DMS53 (cell line): ENCODE data around the gene SDC3.
"Not testable (repeated sequence)": the region's sequence is repeated elsewhere in the genome, so short reads cannot be mapped to it uniquely, and the experiment has no call there.

Experiments used
- DNase-seq: peaks from one replicate; lab custom pipeline; 2025; lab: John Stamatoyannopoulos, UW

Gene SDC3

DNA sequence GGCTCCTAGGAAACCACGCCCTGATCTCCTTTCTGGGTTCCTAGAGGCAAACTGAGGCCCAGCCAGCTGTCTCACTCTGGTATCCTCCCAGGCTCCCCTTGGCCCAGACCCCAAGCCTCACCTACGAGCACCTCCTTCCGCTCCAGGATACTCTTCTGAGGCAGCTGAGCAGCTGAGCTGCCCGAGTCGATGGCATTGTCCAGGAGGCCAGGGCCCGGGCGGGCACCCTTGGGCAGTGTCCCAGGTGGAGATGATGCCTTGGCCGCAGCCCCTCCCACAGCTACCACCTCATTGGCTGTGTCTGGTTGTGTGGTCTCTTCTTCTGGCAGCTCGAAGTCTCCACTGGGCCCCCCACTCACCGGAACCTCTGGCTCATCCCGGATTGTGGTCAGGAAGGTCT, 34.4 kb downstream of the SDC3 start:
- no peak for DNase-seq

DNA sequence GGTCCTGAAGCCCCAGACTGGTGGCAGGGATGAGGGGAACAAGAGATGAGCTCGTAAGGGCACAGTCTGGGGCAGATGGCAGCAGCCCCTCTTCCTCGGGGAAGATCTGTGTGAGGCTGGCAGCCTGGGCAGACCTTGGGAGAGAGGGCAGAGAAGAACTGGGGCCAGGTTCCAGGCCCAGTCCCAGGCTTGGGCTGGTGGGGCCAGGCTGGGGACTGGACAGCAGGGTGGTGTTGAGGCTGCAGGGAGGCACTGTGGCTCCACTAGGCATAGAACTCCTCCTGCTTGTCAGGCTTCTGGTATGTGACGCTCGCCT, 35.7 kb downstream of the SDC3 start:
- DNase-seq: peak; percentile 39

GRCh38 chr1:30872033-30872947, 36.3 kb downstream of the SDC3 start:
- DNase-seq: no peak

DNA sequence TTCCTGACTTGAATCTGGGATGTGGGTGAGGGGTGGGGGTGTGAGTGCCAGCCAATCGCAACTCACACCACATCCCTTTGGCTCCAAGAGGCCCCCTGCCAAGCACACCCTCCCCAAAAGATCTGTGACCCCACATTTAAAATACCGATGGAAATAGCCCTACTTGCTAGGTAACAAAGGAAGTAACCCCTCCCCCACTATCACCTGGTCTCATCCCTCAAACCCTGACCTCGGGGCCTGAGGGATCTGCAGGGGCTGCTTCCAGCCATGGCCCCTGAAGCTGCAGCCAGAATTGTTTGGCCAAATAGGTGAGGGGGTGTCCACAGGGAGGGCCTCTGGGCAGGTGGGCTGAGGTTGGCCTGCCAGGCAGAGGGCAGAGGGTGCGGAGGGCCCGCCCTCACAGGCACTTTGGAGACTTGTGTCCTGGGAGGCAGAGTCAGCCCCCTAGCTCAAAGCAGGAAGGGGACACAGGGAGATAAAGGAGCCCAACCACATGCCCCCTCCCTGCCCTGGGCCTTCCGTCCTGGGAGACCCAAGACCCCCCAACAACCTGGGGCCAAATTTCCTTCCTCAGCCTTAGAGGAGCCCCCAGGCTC, 37.2 kb downstream of the SDC3 start:
- no peak for DNase-seq

DNA sequence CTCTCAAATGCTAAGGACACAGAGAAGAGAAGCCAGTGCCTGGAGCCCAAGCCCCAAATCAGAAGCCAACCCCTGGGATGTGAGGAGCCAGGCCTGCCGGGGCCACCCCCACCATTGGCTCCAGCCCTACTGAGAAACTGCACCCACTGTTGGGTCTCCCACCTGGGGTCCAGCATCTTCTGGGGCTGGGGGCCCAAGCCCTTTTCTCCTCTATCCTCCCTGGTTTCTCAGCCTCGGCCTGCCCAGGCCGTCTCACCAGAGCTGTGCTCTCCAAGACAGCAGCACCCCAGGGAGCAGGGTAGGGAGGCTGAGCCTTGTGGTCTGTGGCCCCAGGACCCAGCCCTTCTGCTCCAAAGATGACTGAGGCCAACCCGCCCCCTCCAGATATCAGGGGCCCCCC, 37.9 kb downstream of the SDC3 start:
- DNase-seq: no peak

- no peak for DNase-seq
Measured at GRCh38 chr1:30870035-30870434, 38.5 kb downstream of the SDC3 start.

DNA sequence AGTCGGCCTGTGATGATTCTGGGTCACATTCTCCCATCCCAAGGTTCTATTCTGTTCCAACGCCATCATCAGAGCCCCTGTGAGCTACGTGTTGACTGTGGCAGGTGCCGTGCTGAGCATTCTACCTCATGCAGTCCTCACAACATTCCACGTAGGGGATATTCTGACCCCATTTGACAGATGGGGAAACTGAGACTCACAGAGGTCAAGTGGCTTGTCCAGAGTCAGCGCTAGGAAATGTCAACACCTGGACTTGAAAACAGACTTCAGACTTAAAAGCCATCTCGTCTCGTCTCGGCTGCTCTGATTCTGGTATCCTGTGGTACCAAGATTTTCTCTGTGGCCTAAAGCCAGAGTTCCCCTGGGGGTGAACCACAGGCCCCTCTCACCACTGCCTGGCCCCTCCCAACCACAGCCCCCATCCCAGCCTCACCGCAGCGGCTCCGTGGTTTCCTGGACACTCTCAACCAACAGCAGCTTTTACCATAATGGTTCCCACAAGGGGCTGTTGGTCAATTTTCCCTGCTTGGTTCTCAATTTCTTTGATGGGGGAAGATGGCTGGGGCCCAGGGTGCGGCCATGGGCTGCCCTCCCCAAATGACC, 39.6 kb downstream of the SDC3 start:
- DNase-seq: no peak

- DNase-seq: not testable (repeated sequence)
Measured at GRCh38 chr1:30868057-30868456, 40.5 kb downstream of the SDC3 start.

DNA sequence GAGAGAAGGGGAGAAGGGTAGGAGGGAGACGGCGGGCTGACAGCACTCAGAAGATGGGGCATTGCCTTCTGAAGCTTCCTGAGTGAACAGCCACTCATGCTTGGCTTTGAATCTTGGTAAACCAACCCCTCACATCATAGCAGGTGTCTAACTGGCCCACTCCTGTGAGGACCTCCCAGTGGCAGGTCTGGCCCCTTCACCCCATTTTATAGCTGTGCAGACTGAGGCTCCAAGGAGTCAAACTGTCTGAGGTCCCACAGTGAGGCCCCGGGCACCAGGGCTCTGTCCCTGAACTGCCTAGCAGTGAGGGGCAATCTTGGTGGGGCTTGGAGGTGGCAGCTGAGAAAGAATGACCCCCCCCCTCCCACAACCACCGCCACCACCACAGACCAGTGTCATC, 41.0 kb downstream of the SDC3 start:
- no peak for DNase-seq

DNA sequence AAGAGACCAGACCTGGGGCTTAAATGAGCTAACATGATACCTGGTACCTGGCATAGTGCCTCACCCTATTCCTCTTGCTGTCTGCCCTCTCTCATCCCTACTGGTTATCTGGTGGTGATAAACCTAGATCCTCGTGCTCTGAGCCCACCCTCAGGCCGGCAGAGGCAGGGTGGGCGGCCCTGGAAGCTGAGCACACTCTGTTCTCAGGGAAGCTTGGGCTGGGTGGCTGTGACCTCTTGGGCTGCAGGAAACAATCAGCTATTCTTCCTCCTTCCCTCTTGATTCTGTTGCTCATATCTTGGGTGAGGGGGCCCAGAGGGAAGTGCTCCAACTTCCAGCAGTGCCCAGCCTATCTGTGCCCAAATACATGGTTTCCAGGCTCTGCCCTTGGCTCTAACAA, 42.0 kb downstream of the SDC3 start:
- no peak for DNase-seq

- DNase-seq: no peak
Measured at GRCh38 chr1:30864681-30865080, 43.9 kb downstream of the SDC3 start.

GRCh38 chr1:30863858-30864604, 44.5 kb downstream of the SDC3 start:
- no peak for DNase-seq

DNA sequence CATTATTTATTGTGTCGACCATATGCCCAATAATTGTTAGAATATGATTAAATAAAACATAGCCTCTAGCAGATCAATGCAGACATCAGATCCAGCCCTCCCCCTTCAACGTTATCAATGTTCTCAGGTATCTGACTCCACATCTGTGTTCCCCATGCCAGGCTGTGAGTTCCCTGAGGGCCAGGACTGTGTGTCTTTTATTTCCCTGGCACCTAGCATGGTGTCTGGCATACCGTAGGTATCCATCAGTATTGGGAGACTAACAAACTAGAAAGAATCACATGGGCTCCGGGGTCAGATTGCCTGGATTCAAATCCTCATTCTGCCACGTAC, 48.3 kb downstream of the SDC3 start:
- DNase-seq: no peak

DNA sequence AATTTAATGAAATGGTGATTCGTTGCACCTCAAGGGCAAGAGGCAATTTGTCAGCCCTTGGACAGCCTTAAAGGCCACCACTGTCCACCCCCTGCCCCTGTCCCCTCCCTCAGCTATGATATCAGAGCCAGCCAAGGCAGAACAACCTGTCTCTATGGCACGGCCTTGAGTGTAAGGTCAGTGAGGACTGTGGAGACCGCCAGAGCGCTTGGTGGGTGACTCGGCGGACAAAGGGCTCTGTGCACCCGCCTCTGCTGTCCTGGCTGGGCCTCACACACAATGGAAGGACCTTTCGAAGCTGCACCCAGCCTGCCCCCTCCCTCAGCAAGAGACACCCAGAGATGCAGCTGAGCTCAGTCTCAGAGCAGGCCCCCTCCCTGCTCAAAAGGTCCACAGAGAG, 50.6 kb downstream of the SDC3 start:
- DNase-seq: no peak

- no peak for DNase-seq
Measured at GRCh38 chr1:30857062-30857461, 51.5 kb downstream of the SDC3 start.

DNA sequence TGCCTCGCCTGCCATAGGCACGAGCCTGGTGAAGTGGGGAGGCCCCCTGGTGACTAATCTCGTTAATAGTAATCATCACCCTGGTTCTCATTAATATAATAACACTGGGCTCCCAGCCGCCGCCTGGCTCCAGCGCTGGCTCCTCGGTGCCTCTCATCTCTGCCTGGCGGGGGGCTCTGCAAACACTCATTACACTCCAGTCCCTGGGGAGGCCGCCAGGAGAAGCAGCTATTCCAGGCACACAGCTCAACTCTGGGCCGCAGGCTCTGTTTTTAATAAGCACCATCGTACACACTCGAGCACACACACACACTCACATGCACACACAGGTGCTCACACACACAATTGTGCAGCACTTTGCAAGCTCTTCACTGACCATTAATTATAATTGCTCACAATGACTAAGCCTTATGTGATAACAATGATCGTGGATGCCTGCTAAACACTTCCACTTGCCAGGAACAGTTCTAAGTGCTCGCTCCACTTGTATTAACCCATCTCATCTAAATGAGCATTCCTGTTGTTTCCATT, 52.2 kb downstream of the SDC3 start:
- no peak for DNase-seq

GRCh38 chr1:30855686-30856259, 52.8 kb downstream of the SDC3 start:
- no peak for DNase-seq

DNA sequence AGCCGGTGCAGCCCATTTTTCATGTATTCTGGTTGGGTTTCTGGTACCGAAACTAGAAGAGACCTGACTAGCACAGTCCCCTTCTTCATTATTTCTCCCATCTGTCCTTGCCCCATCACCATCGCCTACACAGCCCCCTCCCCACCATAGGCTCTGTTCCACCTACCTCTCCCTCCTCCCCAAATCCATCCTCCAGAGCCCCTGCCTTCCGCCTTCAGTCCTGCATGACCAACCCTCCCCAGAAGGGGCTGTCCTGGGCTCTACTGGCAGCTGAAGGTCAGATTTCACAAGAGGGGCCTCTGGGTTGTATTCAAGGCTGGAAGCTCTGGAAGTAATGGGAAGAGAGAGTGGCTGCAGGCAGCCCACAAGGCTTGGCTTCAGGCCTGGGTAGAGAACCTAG, 55.2 kb downstream of the SDC3 start:
- DNase-seq: no peak

GRCh38 chr1:30852026-30852425, 56.5 kb downstream of the SDC3 start:
- DNase-seq: peak; percentile 59

DNA sequence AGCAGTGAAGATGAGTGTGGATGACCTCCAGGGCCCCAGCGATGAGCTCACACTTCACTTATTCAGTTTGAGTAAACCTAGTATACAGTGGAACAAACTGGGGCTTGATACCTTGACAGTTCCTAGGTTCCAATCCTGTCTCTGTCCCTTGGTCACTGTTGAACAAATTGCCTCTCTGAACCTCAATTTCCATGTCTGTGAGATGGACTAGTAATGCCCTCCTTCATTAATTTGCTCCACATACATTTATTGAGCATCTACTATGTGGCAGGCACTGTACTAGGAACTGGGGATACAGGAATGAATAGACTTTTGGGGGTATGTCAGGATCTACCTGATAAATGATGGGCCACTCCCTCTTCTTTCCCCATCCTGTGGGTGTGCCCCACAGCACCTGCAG, 57.3 kb downstream of the SDC3 start:
- DNase-seq: no peak

- no peak for DNase-seq
Measured at GRCh38 chr1:30850607-30851006, 58.0 kb downstream of the SDC3 start.

- no peak for DNase-seq
Measured at GRCh38 chr1:30848130-30848529, 60.4 kb downstream of the SDC3 start.
